ENCODE results near the gene CDH19.

CDH19 gene

GRCh38 chr18:66603941-66604627 is at the start of gene CDH19:
Gene CDH19 (minus strand): TSS chr18:66604090. CDS start chr18:66572204, 31,886 bp downstream.
- DNase-seq (ENCODE audit: low spot score): no peak

- DNase-seq (ENCODE audit: low spot score): no peak
Observed at GRCh38 chr18:66647671-66648070, 43.8 kb upstream of the CDH19 start.

- DNase-seq (ENCODE audit: low spot score): no peak
Observed at GRCh38 chr18:66646609-66647008, 42.7 kb upstream of the CDH19 start.

- no peak for DNase-seq (ENCODE audit: low spot score)
Observed at GRCh38 chr18:66645983-66646382, 42.1 kb upstream of the CDH19 start.

- DNase-seq (ENCODE audit: low spot score): no peak
Observed at GRCh38 chr18:66641056-66641455, 37.2 kb upstream of the CDH19 start.

GRCh38 chr18:66640431-66640830 is 36.5 kb upstream of the CDH19 start:
- no peak for DNase-seq (ENCODE audit: low spot score)

GRCh38 chr18:66638856-66639629 is 35.2 kb upstream of the CDH19 start:
- DNase-seq (ENCODE audit: low spot score): no peak

- DNase-seq (ENCODE audit: low spot score): no peak
Observed at GRCh38 chr18:66635342-66635741, 31.5 kb upstream of the CDH19 start.

GRCh38 chr18:66632756-66633155 is 28.9 kb upstream of the CDH19 start:
- DNase-seq (ENCODE audit: low spot score): no peak

GRCh38 chr18:66630831-66631230 is 26.9 kb upstream of the CDH19 start:
- no peak for DNase-seq (ENCODE audit: low spot score)

- no peak for DNase-seq (ENCODE audit: low spot score)
Observed at GRCh38 chr18:66623821-66624220, 19.9 kb upstream of the CDH19 start.

GRCh38 chr18:66621816-66622576 is 18.1 kb upstream of the CDH19 start:
- DNase-seq (ENCODE audit: low spot score): peak; percentile 59

- DNase-seq (ENCODE audit: low spot score): peak; percentile 68
Observed at GRCh38 chr18:66616523-66616983, 12.7 kb upstream of the CDH19 start.

- no peak for DNase-seq (ENCODE audit: low spot score)
Observed at GRCh38 chr18:66615176-66615575, 11.3 kb upstream of the CDH19 start.

GRCh38 chr18:66607632-66608031 is 3.7 kb upstream of the CDH19 start:
- DNase-seq (ENCODE audit: low spot score): no peak

- no peak for DNase-seq (ENCODE audit: low spot score)
Observed at GRCh38 chr18:66601649-66602048, 2.2 kb downstream of the CDH19 start.

GRCh38 chr18:66599190-66599589 is 4.7 kb downstream of the CDH19 start:
- DNase-seq (ENCODE audit: low spot score): no peak

- DNase-seq (ENCODE audit: low spot score): no peak
Observed at GRCh38 chr18:66587430-66587829, 16.5 kb downstream of the CDH19 start.

GRCh38 chr18:66582211-66582610 is 21.7 kb downstream of the CDH19 start:
- no peak for DNase-seq (ENCODE audit: low spot score)

GRCh38 chr18:66575263-66575662 is 28.6 kb downstream of the CDH19 start:
- no peak for DNase-seq (ENCODE audit: low spot score)

- DNase-seq (ENCODE audit: low spot score): no peak
Observed at GRCh38 chr18:66571845-66572244, 32.0 kb downstream of the CDH19 start.

GRCh38 chr18:66566616-66567015 is 37.3 kb downstream of the CDH19 start:
- DNase-seq (ENCODE audit: low spot score): no peak

GRCh38 chr18:66564236-66564635 is 39.7 kb downstream of the CDH19 start:
- no peak for DNase-seq (ENCODE audit: low spot score)
